Caco-2 (cell line): ENCODE measurements around the gene CTDSPL. TPM values are rescaled to one million over a fixed set of nuclear protein-coding genes. Genes with fewer than 3 reads are reported as not detected.

ENCODE experiments used
- BruUV-seq: library from RNA; stranded (reverse); fragments of 400-500 nt; replicated peaks from 2 replicates; lab custom pipeline; 2021; lab: Mats Ljungman, UMichigan
- CTCF ChIA-PET: fragments of 300-600 bp; sonication (Branson Sonifier 250); formaldehyde crosslinking; loops from one replicate; lab custom pipeline; 2022; ENCODE audit warnings: antibody characterized with exemption; lab: Charles Lee
- POLR2A ChIA-PET: fragments of 300-600 bp; sonication (Branson Sonifier 250); formaldehyde crosslinking; loops from one replicate; lab custom pipeline; 2022; ENCODE audit warnings: antibody characterized with exemption; lab: Charles Lee
- DNase-seq, 2 experiments: peaks; one replicate each; pipeline versions ENCODE4 v3.0.0 to v3.0.0-alpha.2; 2020 to 2022
- H3K27me3 ChIP-seq: replicated peaks from 2 replicates; pipeline ENCODE4 v1.6.0; 2011; ENCODE audit warnings: low read length; ENCODE audit not compliant: control insufficient read depth, insufficient read depth
- H3K36me3 ChIP-seq: 2 replicates; pipeline ENCODE4 v1.5.1; 2011; ENCODE audit warnings: low read length; ENCODE audit not compliant: control insufficient read depth, insufficient read depth
- H3K4me1 ChIP-seq: fragments of 250-450 bp; sonication (Bioruptor Pico); 2 replicates; pipeline ENCODE4 v1.5.1; 2020; ENCODE audit warnings: mild to moderate bottlenecking
- H3K4me3 ChIP-seq: 2 replicates; pipeline ENCODE4 v1.5.1; 2011; ENCODE audit warnings: low read depth, mild to moderate bottlenecking, control low read depth, low read length
- H3K9me3 ChIP-seq: fragments of 250-450 bp; sonication (Bioruptor Pico); 2 replicates; pipeline ENCODE4 v1.5.1; 2020; ENCODE audit warnings: mild to moderate bottlenecking, moderate library complexity
- H3K27ac Mint-ChIP-seq: one replicate; pipeline ENCODE4 v1.8.0; 2022; ENCODE audit warnings: mixed read lengths; ENCODE audit not compliant: unreplicated experiment
- H3K27me3 Mint-ChIP-seq: one replicate; pipeline ENCODE4 v1.8.0; 2022; ENCODE audit warnings: mixed read lengths; ENCODE audit not compliant: insufficient read depth, unreplicated experiment
- H3K36me3 Mint-ChIP-seq: one replicate; pipeline ENCODE4 v1.8.0; 2022; ENCODE audit warnings: mild to moderate bottlenecking, mixed read lengths; ENCODE audit not compliant: insufficient read depth, unreplicated experiment
- H3K4me1 Mint-ChIP-seq: one replicate; pipeline ENCODE4 v1.8.0; 2022; ENCODE audit warnings: low read depth, mixed read lengths; ENCODE audit not compliant: unreplicated experiment
- H3K4me3 Mint-ChIP-seq: one replicate; pipeline ENCODE4 v1.8.0; 2022; ENCODE audit warnings: mild to moderate bottlenecking, moderate library complexity, mixed read lengths; ENCODE audit not compliant: unreplicated experiment
- H3K9me3 Mint-ChIP-seq: one replicate; pipeline ENCODE4 v1.8.0; 2022; ENCODE audit warnings: mixed read lengths; ENCODE audit not compliant: unreplicated experiment
- CTCF ChIP-seq, 2 experiments: fragments of 200-600 bp in 1 of 2; IDR thresholded peaks; 1 replicate in 1 of 2; 2 replicates in 1 of 2; pipeline versions ENCODE4 v1.5.1 to v1.8.0; 2011 to 2022; ENCODE audit warnings: antibody characterized with exemption in 1 of 2, control low read depth in 1 of 2, inconsistent platforms in 1 of 2, low read depth in 1 of 2, low read length in 1 of 2, mild to moderate bottlenecking in 1 of 2, moderate library complexity in 1 of 2; ENCODE audit not compliant: insufficient read depth in 1 of 2, severe bottlenecking in 1 of 2, unreplicated experiment in 1 of 2
- intact Hi-C: fragments of 100-400 bp; cut with micrococcal nuclease; formaldehyde crosslinking; loops from one replicate; pipeline ENCODE4 v1.10.0; 2022; ENCODE audit not compliant: unreplicated experiment
- total RNA-seq: library from RNA; stranded (reverse); gene quantifications from 2 replicates; pipeline ENCODE4 v1.2.3, GENCODE V29; 2022

Gene CTDSPL
- total RNA-seq, 1 experiment from 2014 or later: 60.9 TPM

GRCh38 chr3:37820286-37820685, 41.4 kb upstream of the CTDSPL start:
- H3K36me3 ChIP-seq: no peaks in the 10 kb centered on the region
- no peaks in the 10 kb centered on the region for H3K4me1 ChIP-seq
- no peak overlapping the region for H3K4me3 ChIP-seq
- POLR2A ChIA-PET: no interaction called here
- DNase-seq: no peak
- no peak for TF ChIP-seq CTCF (IDR thresholded peaks at IDR 0.05; ENCODE audit: insufficient read depth in 1 of 2, low read depth in 1 of 2, low read length in 1 of 2, severe bottlenecking in 1 of 2, unreplicated experiment in 1 of 2)
- no peaks in the 10 kb centered on the region for H3K27me3 ChIP-seq
- BruUV-seq: no TSS peak
- no peaks in the 10 kb centered on the region for H3K9me3 ChIP-seq
- Mint-ChIP-seq H3K27me3 (no peaks in the 10 kb centered on the region), H3K4me1 (peaks cover 7% of the 10 kb centered on the region), H3K27ac (no peak overlapping the region), H3K36me3 (peaks cover 7% of the 10 kb centered on the region), H3K4me3 (no peak overlapping the region), H3K9me3 (no peaks in the 10 kb centered on the region)
- CTCF ChIA-PET: no interaction called here
- intact Hi-C loops: no loop called here

- H3K4me3 Mint-ChIP-seq: no peak overlapping the region
- no peak overlapping the region for H3K27ac Mint-ChIP-seq
- Histone ChIP-seq H3K9me3 (no peaks in the 10 kb centered on the region), H3K27me3 (no peaks in the 10 kb centered on the region), H3K4me1 (no peaks in the 10 kb centered on the region), H3K4me3 (no peak overlapping the region), H3K36me3 (no peaks in the 10 kb centered on the region)
- DNase-seq: no peak
- CTCF ChIA-PET: no interaction called here
- peaks cover 7% of the 10 kb centered on the region for H3K4me1 Mint-ChIP-seq
- BruUV-seq: no TSS peak
- no peaks in the 10 kb centered on the region for H3K27me3 Mint-ChIP-seq
- POLR2A ChIA-PET: no interaction called here
- no peak for TF ChIP-seq CTCF (IDR thresholded peaks at IDR 0.05; ENCODE audit: insufficient read depth in 1 of 2, low read depth in 1 of 2, low read length in 1 of 2, severe bottlenecking in 1 of 2, unreplicated experiment in 1 of 2)
- no peaks in the 10 kb centered on the region for H3K36me3 Mint-ChIP-seq
- intact Hi-C loops: no loop called here
- H3K9me3 Mint-ChIP-seq: no peaks in the 10 kb centered on the region
These were observed 38.5 kb upstream of the CTDSPL start for GRCh38 chr3:37823189-37823588.

- ChIA-PET POLR2A (no interaction called here), CTCF (no interaction called here)
- H3K4me1 ChIP-seq: no peaks in the 10 kb centered on the region
- Mint-ChIP-seq H3K4me1 (peaks cover 7% of the 10 kb centered on the region), H3K27me3 (no peaks in the 10 kb centered on the region), H3K27ac (no peak overlapping the region), H3K36me3 (no peaks in the 10 kb centered on the region), H3K9me3 (peaks cover 6% of the 10 kb centered on the region), H3K4me3 (no peak overlapping the region)
- no TSS peak for BruUV-seq
- no peak for DNase-seq
- H3K36me3 ChIP-seq: no peaks in the 10 kb centered on the region
- H3K4me3 ChIP-seq: no peak overlapping the region
- no peaks in the 10 kb centered on the region for H3K27me3 ChIP-seq
- H3K9me3 ChIP-seq: no peaks in the 10 kb centered on the region
- no peak for TF ChIP-seq CTCF (IDR thresholded peaks at IDR 0.05; ENCODE audit: insufficient read depth in 1 of 2, low read depth in 1 of 2, low read length in 1 of 2, severe bottlenecking in 1 of 2, unreplicated experiment in 1 of 2)
- intact Hi-C loops: no loop called here
These were observed 37.4 kb upstream of the CTDSPL start for GRCh38 chr3:37824090-37824953.
